A673 (cell line): ENCODE measurements around the gene FAM110D. TPM values are rescaled to one million over a fixed set of nuclear protein-coding genes. Genes with fewer than 3 reads are reported as not detected.

ENCODE experiments used
- BruUV-seq: library from RNA; stranded (reverse); fragments of 400-500 nt; replicated peaks from 2 replicates; lab custom pipeline; 2021; lab: Mats Ljungman, UMichigan
- CTCF ChIA-PET: fragments of 300-600 bp; sonication (Branson Sonifier 250); formaldehyde crosslinking; loops from one replicate; lab custom pipeline; 2022; ENCODE audit warnings: antibody characterized with exemption; lab: Charles Lee
- POLR2A ChIA-PET: fragments of 300-600 bp; sonication (Branson Sonifier 250); formaldehyde crosslinking; loops from one replicate; lab custom pipeline; 2022; ENCODE audit warnings: antibody characterized with exemption; ENCODE audit not compliant: low non-redundant PET; lab: Charles Lee
- DNase-seq: peaks from one replicate; pipeline ENCODE4 v3.0.0-alpha.2; 2015; ENCODE audit warnings: low spot score
- H3K27ac ChIP-seq: fragments of 200-600 bp; sonication (generic); 2 replicates; pipeline ENCODE4 v1.5.1; 2016; ENCODE audit warnings: mixed run types, low read depth, mild to moderate bottlenecking, mixed read lengths, antibody characterized with exemption, low read length; ENCODE audit not compliant: poor library complexity, severe bottlenecking
- H3K27me3 ChIP-seq: fragments of 200-600 bp; sonication (generic); replicated peaks from 2 replicates; pipeline ENCODE4 v1.6.1; 2017; ENCODE audit warnings: mixed run types, low read depth, mild to moderate bottlenecking, mixed read lengths, antibody characterized with exemption, low read length; ENCODE audit not compliant: insufficient read depth, poor library complexity
- H3K36me3 ChIP-seq: fragments of 200-600 bp; sonication (generic); 2 replicates; pipeline ENCODE4 v1.6.1; 2016; ENCODE audit warnings: mixed run types, mild to moderate bottlenecking, mixed read lengths, antibody characterized with exemption, low read length; ENCODE audit not compliant: insufficient read depth, poor library complexity, severe bottlenecking
- H3K4me1 ChIP-seq: fragments of 200-600 bp; sonication (generic); 2 replicates; pipeline ENCODE4 v1.6.1; 2017; ENCODE audit warnings: mixed run types, mild to moderate bottlenecking, mixed read lengths, antibody characterized with exemption, low read length; ENCODE audit not compliant: insufficient read depth, poor library complexity, severe bottlenecking
- H3K4me3 ChIP-seq: fragments of 200-600 bp; sonication (generic); 2 replicates; pipeline ENCODE4 v1.5.1; 2016; ENCODE audit warnings: low read depth, mixed run types, mild to moderate bottlenecking, mixed read lengths, low read length; ENCODE audit not compliant: poor library complexity, severe bottlenecking
- H3K9me3 ChIP-seq: fragments of 200-600 bp; sonication (generic); 2 replicates; pipeline ENCODE4 v1.6.1; 2016; ENCODE audit warnings: mixed run types, low read depth, mild to moderate bottlenecking, mixed read lengths, antibody characterized with exemption, low read length; ENCODE audit not compliant: poor library complexity, severe bottlenecking
- EZH2 ChIP-seq: fragments of 200-600 bp; sonication (generic); IDR thresholded peaks from 2 replicates; pipeline ENCODE4 v1.6.1; 2017; ENCODE audit warnings: borderline replicate concordance, low read depth, mild to moderate bottlenecking, mixed read lengths, antibody characterized with exemption, low read length; ENCODE audit not compliant: poor library complexity, severe bottlenecking
- intact Hi-C: fragments of 100-400 bp; cut with micrococcal nuclease; formaldehyde crosslinking; loops from one replicate; pipeline ENCODE4 v1.10.0; 2022; ENCODE audit not compliant: unreplicated experiment
- total RNA-seq: library from RNA; stranded (reverse); gene quantifications from 2 replicates; pipeline ENCODE4 v1.2.3, GENCODE V29; 2021
- TF ChIP-seq, protein P1 (sequence below): fragments of 300-800, 200-600 bp; sonication (generic); conservative IDR thresholded peaks from 2 replicates; pipeline ENCODE4 v1.5.1; 2017; ENCODE audit warnings: low read depth, mild to moderate bottlenecking, antibody characterized with exemption, low read length, moderate library complexity, mixed read lengths

Gene FAM110D
- total RNA-seq, 1 experiment from 2014 or later: 0.64 TPM

DNA sequence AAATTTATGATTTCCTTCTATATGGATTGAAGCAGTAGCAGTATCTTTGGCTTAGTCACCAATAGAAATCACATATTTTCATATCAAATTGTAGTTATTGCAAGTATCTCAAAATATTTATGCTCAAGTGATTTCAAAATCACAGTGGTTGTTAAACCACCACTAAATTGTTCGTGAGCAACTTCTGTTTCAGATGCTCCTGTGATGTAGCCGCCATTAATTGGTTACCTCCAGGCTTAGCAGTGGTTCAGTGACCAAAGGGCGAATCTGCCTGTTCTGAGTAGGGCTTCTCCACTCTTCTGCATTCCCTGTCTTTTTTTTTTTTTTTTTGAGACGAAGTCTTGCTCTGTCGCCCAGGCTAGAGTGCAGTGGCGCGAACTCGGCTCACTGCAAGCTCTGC is 16.5 kb downstream of the FAM110D start:
- ChIA-PET POLR2A (no interaction called here), CTCF (no interaction called here)
- intact Hi-C loops: no loop called here
- H3K4me1 ChIP-seq: peaks cover 5% of the 10 kb centered on the region
- H3K27ac ChIP-seq: no peak overlapping the region
- H3K9me3 ChIP-seq: no peaks in the 10 kb centered on the region
- H3K27me3 ChIP-seq: no peaks in the 10 kb centered on the region
- peaks cover 4% of the 10 kb centered on the region for H3K36me3 ChIP-seq
- DNase-seq: no peak
- BruUV-seq: no TSS peak
- TF ChIP-seq, protein P1, sequence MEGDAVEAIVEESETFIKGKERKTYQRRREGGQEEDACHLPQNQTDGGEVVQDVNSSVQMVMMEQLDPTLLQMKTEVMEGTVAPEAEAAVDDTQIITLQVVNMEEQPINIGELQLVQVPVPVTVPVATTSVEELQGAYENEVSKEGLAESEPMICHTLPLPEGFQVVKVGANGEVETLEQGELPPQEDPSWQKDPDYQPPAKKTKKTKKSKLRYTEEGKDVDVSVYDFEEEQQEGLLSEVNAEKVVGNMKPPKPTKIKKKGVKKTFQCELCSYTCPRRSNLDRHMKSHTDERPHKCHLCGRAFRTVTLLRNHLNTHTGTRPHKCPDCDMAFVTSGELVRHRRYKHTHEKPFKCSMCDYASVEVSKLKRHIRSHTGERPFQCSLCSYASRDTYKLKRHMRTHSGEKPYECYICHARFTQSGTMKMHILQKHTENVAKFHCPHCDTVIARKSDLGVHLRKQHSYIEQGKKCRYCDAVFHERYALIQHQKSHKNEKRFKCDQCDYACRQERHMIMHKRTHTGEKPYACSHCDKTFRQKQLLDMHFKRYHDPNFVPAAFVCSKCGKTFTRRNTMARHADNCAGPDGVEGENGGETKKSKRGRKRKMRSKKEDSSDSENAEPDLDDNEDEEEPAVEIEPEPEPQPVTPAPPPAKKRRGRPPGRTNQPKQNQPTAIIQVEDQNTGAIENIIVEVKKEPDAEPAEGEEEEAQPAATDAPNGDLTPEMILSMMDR: no peak
- TF ChIP-seq EZH2: no peak
- H3K4me3 ChIP-seq: no peak overlapping the region

DNA sequence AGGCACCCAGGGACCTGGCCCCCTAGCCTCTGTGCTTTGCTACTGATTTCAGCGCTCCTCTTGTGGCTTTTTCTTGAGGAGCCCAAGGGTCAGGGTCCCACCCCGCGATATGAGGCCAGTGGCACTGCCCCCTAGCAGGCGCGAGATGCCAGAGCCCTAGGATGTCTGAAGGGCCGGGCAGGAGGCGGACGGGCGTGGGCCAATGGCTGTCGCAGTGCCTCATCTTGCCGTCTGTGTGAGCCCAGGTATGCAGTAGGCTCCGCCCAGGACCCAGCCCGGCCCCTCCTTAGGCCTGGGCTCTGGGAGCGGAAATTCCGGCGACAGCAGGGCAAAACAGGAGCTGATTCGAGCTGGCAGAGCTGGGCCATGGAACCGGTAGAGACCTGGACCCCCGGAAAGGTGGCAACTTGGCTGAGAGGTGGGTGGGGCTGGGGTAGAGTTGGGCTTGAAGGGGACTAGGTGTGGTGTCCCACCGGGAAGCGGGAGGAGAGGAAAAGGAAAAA is 18.4 kb downstream of the FAM110D start, which contains the start of gene CNKSR1:
Gene CNKSR1, plus strand, starts transcription at position 310 of the 503 bp plus-strand sequence. Its CDS starts 57 bp downstream, at position 367.
- Histone ChIP-seq H3K27ac (no peak within 1 kb of the TSS), H3K4me1 (no peaks in the 10 kb centered on the region), H3K27me3 (no peaks in the 10 kb centered on the region), H3K9me3 (no peaks in the 10 kb centered on the region), H3K36me3 (no peaks in the 10 kb centered on the region), H3K4me3 (no peak within 1 kb of the TSS)
- intact Hi-C loops: no loop called here
- TF ChIP-seq, protein P1: no peak
- no peak for TF ChIP-seq EZH2
- ChIA-PET CTCF (no interaction called here), POLR2A (no interaction called here)
- no peak for DNase-seq
- BruUV-seq: no TSS peak

- CTCF ChIA-PET: no interaction called here
- TF ChIP-seq, protein P1: no peak
- no peak for TF ChIP-seq EZH2
- no peaks in the 10 kb centered on the region for H3K9me3 ChIP-seq
- no peaks in the 10 kb centered on the region for H3K4me1 ChIP-seq
- DNase-seq: no peak
- H3K27ac ChIP-seq: no peak overlapping the region
- H3K27me3 ChIP-seq: no peaks in the 10 kb centered on the region
- H3K36me3 ChIP-seq: no peaks in the 10 kb centered on the region
- POLR2A ChIA-PET: no interaction called here
- no TSS peak for BruUV-seq
- intact Hi-C loops: no loop called here
- H3K4me3 ChIP-seq: no peak overlapping the region
Measured at GRCh38 chr1:26180010-26180506, 21.2 kb downstream of the FAM110D start.
